GM04503 (cell line): ENCODE data around the gene DMBX1.

Experiments used
- DNase-seq: peaks from one replicate; pipeline ENCODE4 v3.0.0-alpha.2; 2012; ENCODE audit warnings: low read depth

The DMBX1 gene

GRCh38 chr1:46526013-46526690, 36.5 kb downstream of the DMBX1 start:
- no peak for DNase-seq

GRCh38 chr1:46526691-46527291, 37.2 kb downstream of the DMBX1 start:
- DNase-seq, result no peak

- peak; percentile 27 for DNase-seq
Measured at GRCh38 chr1:46527474-46528296, 38.0 kb downstream of the DMBX1 start.

GRCh38 chr1:46528297-46528955, 38.8 kb downstream of the DMBX1 start:
- no peak for DNase-seq

GRCh38 chr1:46529031-46529630, 39.5 kb downstream of the DMBX1 start:
- DNase-seq, result no peak

- DNase-seq, result no peak
Measured at GRCh38 chr1:46530311-46530710, 40.7 kb downstream of the DMBX1 start.

- no peak for DNase-seq
Measured at GRCh38 chr1:46530791-46531409, 41.3 kb downstream of the DMBX1 start.

- DNase-seq, result no peak
Measured at GRCh38 chr1:46532095-46532494, 42.5 kb downstream of the DMBX1 start.

- DNase-seq, result no peak
Measured at GRCh38 chr1:46532498-46533178, 43.0 kb downstream of the DMBX1 start.

- no peak for DNase-seq
Measured at GRCh38 chr1:46533179-46533864, 43.7 kb downstream of the DMBX1 start.

- no peak for DNase-seq
Measured at GRCh38 chr1:46535063-46535462, 45.4 kb downstream of the DMBX1 start.

GRCh38 chr1:46536527-46536926, 46.9 kb downstream of the DMBX1 start:
- DNase-seq, result no peak

- DNase-seq, result no peak
Measured at GRCh38 chr1:46537651-46538050, 48.0 kb downstream of the DMBX1 start.

GRCh38 chr1:46538147-46538546, 48.5 kb downstream of the DMBX1 start:
- DNase-seq, result no peak
